T-helper 2 cell (primary cell): ENCODE results near the gene U2AF1L4.
A peak's percentile ranks its signal among the peaks of the same experiment; 100 is the strongest.
"Not testable (repeated sequence)": the region's sequence is repeated elsewhere in the genome, so short reads cannot be mapped to it uniquely, and the experiment has no call there.

Source experiments
- DNase-seq, 5 experiments: peaks; one replicate each; pipeline versions ENCODE4 v3.0.0 to v3.0.0-alpha.2; 2012 to 2022

Gene U2AF1L4

GRCh38 chr19:35725216-35725861 is 19.9 kb downstream of the U2AF1L4 start:
- no peak for DNase-seq

- no peak for DNase-seq
Observed at GRCh38 chr19:35724560-35724959, 20.7 kb downstream of the U2AF1L4 start.

GRCh38 chr19:35724132-35724531 is 21.1 kb downstream of the U2AF1L4 start:
- not testable (repeated sequence) for DNase-seq

GRCh38 chr19:35723671-35724070 is 21.5 kb downstream of the U2AF1L4 start:
- no peak for DNase-seq

DNA sequence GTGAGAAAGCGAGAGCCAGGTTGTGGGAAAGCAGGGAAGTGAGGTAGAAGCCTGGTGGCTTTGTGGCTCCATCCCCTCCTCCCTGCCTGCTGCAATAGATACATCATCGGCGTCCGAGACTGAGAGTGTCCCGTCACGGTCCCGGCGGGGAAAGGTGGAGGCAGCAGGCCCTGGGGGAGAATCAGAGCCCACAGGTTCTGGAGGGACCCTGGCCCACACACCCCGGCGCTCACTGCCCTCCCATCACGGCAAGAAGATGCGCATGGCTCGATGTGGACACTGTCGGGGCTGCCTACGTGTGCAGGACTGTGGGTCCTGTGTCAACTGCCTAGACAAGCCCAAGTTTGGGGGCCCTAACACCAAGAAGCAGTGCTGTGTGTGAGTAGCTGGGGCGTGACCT is 22.3 kb downstream of the U2AF1L4 start:
- no peak for DNase-seq

- no peak for DNase-seq
Observed at GRCh38 chr19:35722461-35722860, 22.8 kb downstream of the U2AF1L4 start.

- no peak for DNase-seq
Observed at GRCh38 chr19:35721374-35721773, 23.8 kb downstream of the U2AF1L4 start.

GRCh38 chr19:35720648-35721047 is 24.6 kb downstream of the U2AF1L4 start:
- DNase-seq: no peak

DNA sequence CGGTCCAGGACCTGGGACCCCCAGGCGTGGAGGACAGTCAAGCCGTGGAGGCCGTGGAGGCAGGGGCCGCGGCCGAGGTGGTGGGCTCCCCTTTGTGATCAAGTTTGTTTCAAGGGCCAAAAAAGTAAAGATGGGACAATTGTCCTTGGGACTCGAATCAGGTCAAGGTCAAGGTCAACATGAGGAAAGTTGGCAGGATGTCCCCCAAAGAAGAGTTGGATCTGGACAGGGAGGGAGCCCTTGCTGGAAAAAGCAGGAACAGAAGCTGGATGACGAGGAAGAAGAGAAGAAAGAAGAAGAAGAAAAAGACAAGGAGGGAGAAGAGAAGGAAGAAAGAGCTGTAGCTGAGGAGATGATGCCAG is 25.1 kb downstream of the U2AF1L4 start:
- DNase-seq: no peak

GRCh38 chr19:35719402-35720162 is 25.6 kb downstream of the U2AF1L4 start:
- no peak for DNase-seq

DNA sequence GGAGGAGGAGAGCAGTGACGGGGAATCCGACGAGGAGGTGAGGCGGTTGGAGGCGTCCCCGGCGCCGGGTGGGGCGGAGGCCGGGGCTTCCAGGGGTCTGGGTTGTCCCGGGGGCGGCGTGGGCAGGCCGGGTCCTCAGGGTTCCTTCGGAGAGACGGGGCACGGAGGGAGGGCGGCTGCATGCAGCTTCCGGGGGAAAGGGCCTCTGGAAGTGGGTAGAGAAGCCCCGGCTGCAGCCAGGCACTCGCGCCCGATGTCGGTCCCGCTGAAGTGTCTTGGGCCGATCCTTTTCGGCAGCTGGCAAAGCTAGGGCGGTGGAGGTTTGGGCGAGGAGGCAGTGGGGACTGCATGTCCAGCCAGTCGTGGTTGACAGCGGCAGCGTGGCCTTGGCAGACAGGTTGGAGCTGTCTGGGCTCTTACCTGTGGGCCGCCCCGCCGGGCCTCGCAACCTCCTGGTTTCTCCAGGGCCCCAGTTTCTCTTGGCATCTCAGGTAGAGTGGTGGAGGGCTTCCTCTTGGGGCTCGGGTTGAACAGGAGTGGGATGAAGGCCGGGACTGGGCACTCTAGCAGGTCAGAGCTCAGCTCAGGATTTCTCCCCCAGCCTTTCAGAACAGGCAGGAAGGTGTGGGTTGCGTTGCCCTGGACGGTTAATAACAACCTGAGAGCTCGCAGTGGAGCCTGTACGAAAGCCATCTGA is 26.7 kb downstream of the U2AF1L4 start:
- peak in 4 of 5 experiments; percentile 19 to 68 (median 39) for DNase-seq

GRCh38 chr19:35717665-35718344 is 27.4 kb downstream of the U2AF1L4 start, which contains the start of gene KMT2B:
Gene KMT2B, plus strand, starts transcription at chr19:35718003. Its CDS starts 16 bp downstream, at chr19:35718019.
- DNase-seq: no peak

GRCh38 chr19:35716801-35717664 is 28.2 kb downstream of the U2AF1L4 start:
- DNase-seq: peak; percentile 92 to 99 (median 97)

DNA sequence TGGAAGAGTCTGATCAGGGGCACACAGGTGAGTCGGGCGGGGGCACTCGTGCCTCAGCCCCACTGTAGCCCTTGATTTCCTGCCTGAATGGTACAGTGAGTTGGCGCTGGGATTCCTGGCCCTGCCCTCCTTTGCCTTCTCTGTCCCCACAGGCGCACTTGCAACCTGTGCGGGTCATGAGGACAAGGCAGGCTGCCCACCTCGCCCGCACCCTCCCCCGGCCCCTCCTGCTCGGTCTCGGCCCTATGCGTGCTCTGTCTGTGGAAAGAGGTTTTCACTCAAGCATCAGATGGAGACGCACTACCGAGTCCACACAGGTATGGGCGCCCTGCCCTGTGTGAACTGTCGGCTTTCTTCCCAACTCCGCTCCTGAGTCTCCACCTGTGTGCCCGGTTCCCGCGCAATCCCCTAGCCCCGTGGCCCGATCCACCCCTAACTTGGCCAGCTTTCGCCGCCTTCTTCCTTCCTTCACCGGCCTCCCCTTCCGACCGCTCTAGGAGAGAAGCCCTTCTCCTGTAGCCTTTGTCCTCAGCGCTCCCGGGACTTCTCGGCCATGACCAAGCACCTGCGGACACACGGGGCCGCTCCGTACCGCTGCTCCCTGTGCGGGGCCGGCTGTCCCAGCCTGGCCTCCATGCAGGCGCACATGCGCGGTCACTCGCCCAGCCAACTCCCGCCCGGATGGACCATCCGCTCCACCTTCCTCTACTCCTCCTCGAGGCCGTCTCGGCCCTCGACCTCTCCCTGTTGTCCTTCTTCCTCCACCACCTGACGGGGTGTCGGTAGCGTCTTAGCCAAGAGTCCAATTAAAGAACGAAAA is 29.0 kb downstream of the U2AF1L4 start:
- DNase-seq: peak in 1 of 5 experiments; percentile 35

- DNase-seq: no peak
Observed at GRCh38 chr19:35715355-35715809, 29.8 kb downstream of the U2AF1L4 start.

GRCh38 chr19:35714601-35715354 is 30.4 kb downstream of the U2AF1L4 start:
- DNase-seq: peak in 1 of 5 experiments; percentile 59

DNA sequence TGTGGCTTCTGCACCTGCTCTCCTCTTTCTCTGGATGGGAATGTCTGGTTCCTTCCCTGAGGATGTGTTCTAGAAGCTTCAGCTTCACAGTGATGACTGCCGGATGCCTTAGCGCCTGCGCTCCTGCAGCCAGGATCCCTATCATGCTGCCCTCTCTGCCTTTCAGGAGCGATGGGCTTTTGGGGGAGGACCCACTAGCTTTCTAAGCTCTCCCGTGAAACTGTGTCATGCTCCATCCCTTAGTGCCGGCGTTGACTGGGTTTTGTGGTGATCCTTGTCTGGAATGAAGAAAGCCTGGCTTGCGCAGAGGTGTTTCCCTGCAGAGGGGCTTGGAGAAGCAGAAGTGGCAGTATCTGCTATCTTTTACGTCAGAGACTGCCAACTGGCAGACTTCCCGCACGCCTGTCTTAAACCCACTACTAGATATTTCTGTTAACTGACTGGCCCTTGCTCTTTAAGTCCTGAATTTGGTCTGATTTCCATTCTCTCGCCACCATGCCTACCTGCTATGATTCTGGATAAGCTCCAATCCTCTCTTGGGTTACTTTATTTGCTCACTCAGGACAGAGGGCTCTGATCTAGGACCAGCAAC is 31.2 kb downstream of the U2AF1L4 start:
- DNase-seq: no peak

- no peak for DNase-seq
Observed at GRCh38 chr19:35713506-35713850, 31.7 kb downstream of the U2AF1L4 start.

DNA sequence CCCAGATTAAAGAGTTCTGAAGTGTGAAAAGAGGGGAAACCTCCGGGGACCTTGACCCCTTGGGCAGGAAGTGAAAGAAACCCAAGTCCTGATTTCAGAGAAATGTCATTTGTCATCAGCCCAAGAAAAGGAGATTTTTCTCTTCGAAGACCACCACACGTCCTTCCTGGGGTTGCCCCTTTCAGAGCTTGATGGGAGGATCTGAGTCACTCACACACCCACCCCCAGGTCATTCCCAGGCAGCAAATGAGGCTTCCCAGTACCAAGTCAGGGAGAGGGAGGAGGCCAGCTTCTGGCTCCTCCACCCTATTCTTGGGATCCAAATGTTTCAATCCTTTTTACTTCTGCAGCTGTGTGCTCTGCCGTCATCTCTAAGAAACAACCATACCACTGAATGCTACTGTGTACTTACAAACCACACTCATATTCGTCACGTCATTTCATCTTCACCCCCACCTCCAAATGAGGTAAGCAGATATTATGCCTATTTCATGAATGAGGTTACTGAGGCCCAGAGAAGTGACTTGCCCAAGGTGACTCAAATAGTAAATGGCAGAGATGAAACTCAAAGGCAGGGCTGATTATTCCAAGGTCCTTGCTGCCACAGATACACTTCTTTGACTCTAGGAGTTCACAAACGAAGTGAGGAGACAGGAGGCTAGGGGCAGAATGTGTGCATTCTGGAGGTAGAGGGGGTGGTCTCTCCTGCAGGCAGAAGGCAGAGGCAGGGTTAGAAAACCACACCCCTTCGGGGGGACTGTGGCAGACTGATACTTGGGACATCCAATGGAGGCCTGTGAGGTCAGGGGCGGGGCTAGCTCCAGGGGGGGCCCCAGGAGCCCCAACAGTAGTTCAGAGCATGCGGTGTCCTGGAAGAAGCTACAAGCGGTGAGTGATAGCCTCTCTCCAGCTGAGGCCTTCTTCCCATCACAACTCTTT is 32.4 kb downstream of the U2AF1L4 start:
- peak in 4 of 5 experiments; percentile 37 to 96 (median 48) for DNase-seq
